Globus pallidus (tissue), 1 donor: ENCODE results near the gene DAD1.
A peak's percentile ranks its signal among the peaks of the same experiment; 100 is the strongest.
"Not testable (repeated sequence)": the region's sequence is repeated elsewhere in the genome, so short reads cannot be mapped to it uniquely, and the experiment has no call there.

ENCODE experiments used
- DNase-seq: peaks from one replicate; pipeline ENCODE4 v3.0.0-alpha.2; 2015; ENCODE audit warnings: low spot score

Gene DAD1

GRCh38 chr14:22567437-22567836 is 21.6 kb downstream of the DAD1 start:
- no peak for DNase-seq

- no peak for DNase-seq
Measured at GRCh38 chr14:22566845-22567244, 22.2 kb downstream of the DAD1 start.

- DNase-seq = not testable (repeated sequence)
Measured at GRCh38 chr14:22566266-22566665, 22.8 kb downstream of the DAD1 start.

- no peak for DNase-seq
Measured at GRCh38 chr14:22565391-22565945, 23.6 kb downstream of the DAD1 start.

- no peak for DNase-seq
Measured at GRCh38 chr14:22564463-22564862, 24.6 kb downstream of the DAD1 start.

- DNase-seq = no peak
Measured at GRCh38 chr14:22563987-22564386, 25.0 kb downstream of the DAD1 start.

- DNase-seq = no peak
Measured at GRCh38 chr14:22561661-22562579, 27.1 kb downstream of the DAD1 start.

- DNase-seq = no peak
Measured at GRCh38 chr14:22561366-22561660, 27.7 kb downstream of the DAD1 start.

GRCh38 chr14:22560662-22561365 is 28.2 kb downstream of the DAD1 start:
- no peak for DNase-seq

GRCh38 chr14:22559041-22559440 is 30.0 kb downstream of the DAD1 start:
- no peak for DNase-seq

GRCh38 chr14:22558221-22558913 is 30.7 kb downstream of the DAD1 start:
- DNase-seq = no peak

- DNase-seq = no peak
Measured at GRCh38 chr14:22557846-22558220, 31.2 kb downstream of the DAD1 start.

- DNase-seq = peak; percentile 76
Measured at GRCh38 chr14:22556990-22557623, 31.9 kb downstream of the DAD1 start.

GRCh38 chr14:22556021-22556989 is 32.7 kb downstream of the DAD1 start:
- DNase-seq = no peak

GRCh38 chr14:22555384-22556011 is 33.5 kb downstream of the DAD1 start:
- DNase-seq = no peak

- no peak for DNase-seq
Measured at GRCh38 chr14:22554498-22555383, 34.3 kb downstream of the DAD1 start.

GRCh38 chr14:22553861-22554497 is 35.0 kb downstream of the DAD1 start:
- not testable (repeated sequence) for DNase-seq

GRCh38 chr14:22553445-22553844 is 35.6 kb downstream of the DAD1 start:
- no peak for DNase-seq

- no peak for DNase-seq
Measured at GRCh38 chr14:22552827-22553076, 36.3 kb downstream of the DAD1 start.
